HepG2 (cell line): ENCODE data around the gene PLCG2. TPM values are rescaled to one million over a fixed set of nuclear protein-coding genes. Genes with fewer than 3 reads are reported as not detected.

Experiments
- ATAC-seq: fragments of 200-7000 bp; cut with Tn5 transposase; 3 replicates; pipeline ENCODE4 v1.9.1; 2020; ENCODE audit warnings: mild to moderate bottlenecking, moderate library complexity
- BruUV-seq: library from RNA; stranded (reverse); fragments of 400-500 nt; replicated peaks from 2 replicates; lab custom pipeline; 2021; lab: Mats Ljungman, UMichigan
- CTCF ChIA-PET: fragments of 300-600 bp; formaldehyde crosslinking; extraction: SDS; loops from one replicate; lab custom pipeline; 2021; ENCODE audit warnings: low total read pairs, inconsistent platforms, low intra/inter-chr PET ratio; lab: Yijun Ruan, JAX
- POLR2A ChIA-PET: fragments of 350-600 bp; sonication (Branson Sonifier 250); formaldehyde crosslinking; loops from one replicate; lab custom pipeline; 2020; ENCODE audit warnings: antibody characterized with exemption, inconsistent platforms; lab: Yijun Ruan, JAX
- DNase-seq: peaks from one replicate; pipeline ENCODE4 v3.0.0-alpha.2; 2015; ENCODE audit warnings: low spot score
- FAIRE-seq: peaks from 3 replicates; lab custom pipeline; 2011; peaks lifted over from hg19 to GRCh38; lab: Jason Lieb, UNC
- H2AFZ ChIP-seq: one replicate; pipeline ENCODE4 v1.6.1; 2011; ENCODE audit warnings: low read length, inconsistent platforms
- H3K27ac ChIP-seq: fragments of 300-600 bp; 3 replicates; pipeline ENCODE4 v1.8.0; 2011; ENCODE audit warnings: mixed run types, mild to moderate bottlenecking, mixed read lengths, low read length, inconsistent platforms; ENCODE audit not compliant: insufficient read depth; ENCODE audit errors: extremely low read length
- H3K27me3 ChIP-seq, 2 experiments: fragments of 200-600 bp in 1 of 2; 2 replicates in 1 of 2; 3 replicates in 1 of 2; pipeline versions ENCODE4 v1.6.0 to v1.8.0; 2011; ENCODE audit warnings: low read length in 2 of 2, mild to moderate bottlenecking in 2 of 2, moderate library complexity in 2 of 2, inconsistent platforms in 1 of 2; ENCODE audit not compliant: insufficient read depth in 2 of 2, control insufficient read depth in 1 of 2
- H3K36me3 ChIP-seq, 2 experiments: fragments of 200-600 bp in 1 of 2; replicated peaks in 1 of 2; 2 replicates in 1 of 2; 3 replicates in 1 of 2; pipeline versions ENCODE4 v1.5.1 to v1.8.0; 2011; ENCODE audit warnings: low read length in 2 of 2, inconsistent platforms in 1 of 2; ENCODE audit not compliant: insufficient read depth in 2 of 2, control insufficient read depth in 1 of 2
- H3K4me1 ChIP-seq: 2 replicates; pipeline ENCODE4 v1.5.1; 2012; ENCODE audit warnings: low read length, inconsistent platforms; ENCODE audit not compliant: insufficient read depth
- H3K4me2 ChIP-seq: 2 replicates; pipeline ENCODE4 v1.6.0; 2011; ENCODE audit warnings: low read depth, low read length, inconsistent platforms
- H3K4me3 ChIP-seq, 3 experiments: fragments of 200-600 bp in 1 of 3; sonication (generic), shearing (Covaris generic) in 1 of 3; replicated peaks in 1 of 3; 2 replicates each; pipeline ENCODE4 v1.5.1; 2011 to 2016; ENCODE audit warnings: low read length in 3 of 3, inconsistent platforms in 2 of 3, low read depth in 2 of 3, mild to moderate bottlenecking in 2 of 3, control low read depth in 1 of 3, mixed read lengths in 1 of 3; ENCODE audit not compliant: insufficient read depth in 1 of 3
- H3K79me2 ChIP-seq: one replicate; pipeline ENCODE4 v1.6.1; 2011; ENCODE audit warnings: low read length, inconsistent platforms; ENCODE audit not compliant: insufficient read depth
- H3K9ac ChIP-seq: 2 replicates; pipeline ENCODE4 v1.6.0; 2011; ENCODE audit warnings: mild to moderate bottlenecking, low read depth, low read length, inconsistent platforms; ENCODE audit not compliant: insufficient read depth
- H3K9me3 ChIP-seq: 2 replicates; pipeline ENCODE4 v1.5.1; 2012; ENCODE audit warnings: mild to moderate bottlenecking, low read length
- H4K20me1 ChIP-seq: 2 replicates; pipeline ENCODE4 v1.6.0; 2011; ENCODE audit warnings: inconsistent platforms, mild to moderate bottlenecking, low read length, moderate library complexity; ENCODE audit not compliant: insufficient read depth
- ELF3 ChIP-seq: IDR thresholded peaks from 2 replicates; pipeline ENCODE4 v1.6.1; 2016; ENCODE audit warnings: missing genetic modification reagents, missing compliant biosample characterization
- FOXA1 ChIP-seq, 2 experiments: fragments of 450-650 bp in 1 of 2; sonication (generic) in 1 of 2; formaldehyde crosslinking in 1 of 2; IDR thresholded peaks; 2 replicates each; pipeline versions ENCODE4 v1.4.0 to v1.6.1; 2016 to 2020; ENCODE audit warnings: missing genetic modification reagents in 1 of 2
- FOXA3 ChIP-seq: IDR thresholded peaks from 2 replicates; pipeline ENCODE4 v1.6.1; 2016; ENCODE audit warnings: missing genetic modification reagents, missing compliant biosample characterization
- HNF4A ChIP-seq: sonication (generic); formaldehyde crosslinking; IDR thresholded peaks from 2 replicates; pipeline ENCODE4 v1.4.0; 2020; ENCODE audit warnings: missing genetic modification reagents
- JUN ChIP-seq: sonication (generic); formaldehyde crosslinking; IDR thresholded peaks from 2 replicates; pipeline ENCODE4 v1.4.0; 2020; ENCODE audit warnings: mild to moderate bottlenecking, missing genetic modification reagents
- KLF15 ChIP-seq: sonication (generic); formaldehyde crosslinking; IDR thresholded peaks from 2 replicates; pipeline ENCODE4 v1.8.1; 2023; ENCODE audit warnings: borderline replicate concordance, mild to moderate bottlenecking, inconsistent platforms, missing genetic modification reagents, mixed read lengths
- MTA1 ChIP-seq: sonication (generic); formaldehyde crosslinking; IDR thresholded peaks from 2 replicates; pipeline ENCODE4 v1.4.0; 2020; ENCODE audit warnings: missing genetic modification reagents, mild to moderate bottlenecking, borderline replicate concordance
- NFKBIZ ChIP-seq: IDR thresholded peaks from 2 replicates; pipeline ENCODE4 v1.6.1; 2018; ENCODE audit warnings: missing genetic modification reagents, missing compliant biosample characterization
- SALL1 ChIP-seq: sonication (generic); formaldehyde crosslinking; IDR thresholded peaks from 2 replicates; pipeline ENCODE4 v1.8.0; 2022; ENCODE audit warnings: mild to moderate bottlenecking, missing genetic modification reagents
- SRF ChIP-seq: IDR thresholded peaks from 2 replicates; pipeline ENCODE4 v1.6.1; 2011; ENCODE audit warnings: mild to moderate bottlenecking, low read depth, low read length, moderate library complexity
- TCF7 ChIP-seq: sonication (generic); IDR thresholded peaks from 2 replicates; pipeline ENCODE4 v1.6.1; 2016; ENCODE audit warnings: antibody characterized with exemption, low read depth
- ZNF121 ChIP-seq: sonication (generic); formaldehyde crosslinking; IDR thresholded peaks from 2 replicates; pipeline ENCODE4 v1.5.0; 2020; ENCODE audit warnings: mild to moderate bottlenecking, missing genetic modification reagents
- ZNF552 ChIP-seq: sonication (generic); formaldehyde crosslinking; IDR thresholded peaks from 2 replicates; pipeline ENCODE4 v1.9.0; 2022; ENCODE audit warnings: missing genetic modification reagents, mild to moderate bottlenecking, borderline replicate concordance
- ZNF569 ChIP-seq: sonication (generic); formaldehyde crosslinking; IDR thresholded peaks from 2 replicates; pipeline ENCODE4 v1.5.0; 2020; ENCODE audit warnings: mild to moderate bottlenecking, missing genetic modification reagents, moderate library complexity, borderline replicate concordance
- ZNF883 ChIP-seq: sonication (generic); formaldehyde crosslinking; IDR thresholded peaks from 2 replicates; pipeline ENCODE4 v1.5.1; 2020; ENCODE audit warnings: mild to moderate bottlenecking, missing genetic modification reagents; ENCODE audit errors: not compliant biosample characterization
- WGBS: methylation state at CpG from one replicate; pipeline ENCODE4 v1.1.6; 2017; ENCODE audit warnings: low lambda C conversion rate; 5-methylcytosine and 5-hydroxymethylcytosine counted together
- in situ Hi-C: cut with HindIII; loops from 2 replicates; pipeline ENCODE4 v1.10.0; 2017; ENCODE audit warnings: low pct_unique_long_range_greater_than_20kb; ENCODE audit not compliant: extremely low pct_ligation_motif_present
- intact Hi-C: fragments of 100-400 bp; cut with micrococcal nuclease; formaldehyde crosslinking; loops from one replicate; pipeline ENCODE4 v1.10.0; 2022; ENCODE audit not compliant: unreplicated experiment
- polyA plus RNA-seq, 8 experiments: library from polyadenylated mRNA; depleted of rRNA in 3 of 8; stranded (reverse) in 7 of 8; unstranded in 1 of 8; fragments of >200 nt; fragmentation: Illumina TruSeq in 4 of 8; extraction: Trizol in 4 of 8; gene quantifications; 2 replicates each; pipeline versions ENCODE4 v1.2.1 to v1.2.3, GENCODE V29; 2011 to 2016; ENCODE audit warnings: low read depth in 4 of 8, missing spikeins in 1 of 8, mixed read lengths in 1 of 8; ENCODE audit not compliant: insufficient read depth in 1 of 8
- total RNA-seq, 5 experiments: library from RNA; depleted of rRNA; stranded (reverse); fragments of >200 nt; fragmentation: Illumina TruSeq; extraction: Trizol; gene quantifications; 2 replicates each; pipeline ENCODE4 v1.2.3, GENCODE V29; 2016; ENCODE audit warnings: low read depth in 1 of 5
- TF ChIP-seq, protein P1 (sequence below): sonication (generic); formaldehyde crosslinking; IDR thresholded peaks from 2 replicates; pipeline ENCODE4 v1.4.0; 2020; ENCODE audit warnings: mild to moderate bottlenecking, missing genetic modification reagents
- TF ChIP-seq, protein P2 (sequence below): IDR thresholded peaks from 2 replicates; pipeline ENCODE4 v1.6.1; 2012; ENCODE audit warnings: low read depth, low read length, improper control_type of control experiment
- TF ChIP-seq, protein P3 (sequence below): sonication (generic); formaldehyde crosslinking; IDR thresholded peaks from 2 replicates; pipeline ENCODE4 v1.5.1; 2020; ENCODE audit warnings: mild to moderate bottlenecking, moderate library complexity, missing genetic modification reagents
- TF ChIP-seq, protein P4 (sequence below): sonication (generic); formaldehyde crosslinking; IDR thresholded peaks from 2 replicates; pipeline ENCODE4 v1.8.0; 2022; ENCODE audit warnings: mild to moderate bottlenecking, missing genetic modification reagents, borderline replicate concordance

Gene PLCG2
- total and polyA plus RNA-seq, 2 of the 13 experiments (the other 11 are each of a cell fraction or from before 2014, with no cell fraction given), result 0.13 to 0.18 TPM

DNA sequence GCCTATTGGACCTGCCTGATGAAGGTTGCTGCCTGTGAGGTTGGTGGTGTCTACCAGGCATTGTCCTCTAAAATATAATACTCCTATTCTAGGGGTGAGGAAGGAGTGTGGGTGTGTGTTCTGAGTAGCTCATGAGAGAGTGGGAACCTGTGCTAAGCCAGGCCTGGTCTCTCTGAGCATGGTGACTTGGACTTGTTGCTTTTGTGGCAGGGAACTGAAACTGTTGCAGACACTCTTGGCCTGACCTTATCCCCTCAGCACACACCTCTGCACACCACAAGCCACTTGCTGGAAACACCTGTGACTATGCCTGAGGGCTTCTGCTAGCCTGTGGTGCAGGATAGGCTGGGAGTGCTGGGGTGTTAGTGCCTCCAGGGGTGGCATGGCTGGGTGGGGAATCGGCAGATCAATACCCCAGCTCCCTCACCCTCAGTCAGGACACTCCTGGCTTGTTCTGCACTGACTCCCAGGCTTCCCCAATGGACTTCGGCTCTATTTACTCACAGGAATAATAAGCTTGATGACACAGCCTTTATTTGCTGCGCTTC is 29.9 kb downstream of the PLCG2 start:
- in situ Hi-C loops, result no loop called here
- intact Hi-C loops, result no loop called here
- no peak for FAIRE-seq
- WGBS, result 0% methylated on average over 3 of the region's 3 CpGs
- Histone ChIP-seq H3K9ac (no peak overlapping the region), H2AFZ (no peak overlapping the region), H3K27ac (no peak overlapping the region), H3K4me1 (peaks cover 11% of the 10 kb centered on the region), H3K36me3 (no peaks in the 10 kb centered on the region), H3K27me3 (peaks cover 0 to 26% of the 10 kb centered on the region in 2 experiments; a peak in 4 of 5 replicates), H3K4me2 (no peak overlapping the region), H3K79me2 (no peaks in the 10 kb centered on the region), H4K20me1 (no peaks in the 10 kb centered on the region), H3K9me3 (no peaks in the 10 kb centered on the region), H3K4me3 (no peak overlapping the region)
- CTCF ChIA-PET, result no interaction called here
- POLR2A ChIA-PET, result no interaction called here
- peak; percentile 44 for DNase-seq
- BruUV-seq, result no TSS peak
- ATAC-seq, result peak; percentile 89
- TF ChIP-seq, protein P1, sequence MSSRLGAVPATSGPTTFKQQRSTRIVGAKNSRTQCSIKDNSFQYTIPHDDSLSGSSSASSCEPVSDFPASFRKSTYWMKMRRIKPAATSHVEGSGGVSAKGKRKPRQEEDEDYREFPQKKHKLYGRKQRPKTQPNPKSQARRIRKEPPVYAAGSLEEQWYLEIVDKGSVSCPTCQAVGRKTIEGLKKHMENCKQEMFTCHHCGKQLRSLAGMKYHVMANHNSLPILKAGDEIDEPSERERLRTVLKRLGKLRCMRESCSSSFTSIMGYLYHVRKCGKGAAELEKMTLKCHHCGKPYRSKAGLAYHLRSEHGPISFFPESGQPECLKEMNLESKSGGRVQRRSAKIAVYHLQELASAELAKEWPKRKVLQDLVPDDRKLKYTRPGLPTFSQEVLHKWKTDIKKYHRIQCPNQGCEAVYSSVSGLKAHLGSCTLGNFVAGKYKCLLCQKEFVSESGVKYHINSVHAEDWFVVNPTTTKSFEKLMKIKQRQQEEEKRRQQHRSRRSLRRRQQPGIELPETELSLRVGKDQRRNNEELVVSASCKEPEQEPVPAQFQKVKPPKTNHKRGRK (CRISPR knock-in tag), result no peak
- TF ChIP-seq, protein P2, sequence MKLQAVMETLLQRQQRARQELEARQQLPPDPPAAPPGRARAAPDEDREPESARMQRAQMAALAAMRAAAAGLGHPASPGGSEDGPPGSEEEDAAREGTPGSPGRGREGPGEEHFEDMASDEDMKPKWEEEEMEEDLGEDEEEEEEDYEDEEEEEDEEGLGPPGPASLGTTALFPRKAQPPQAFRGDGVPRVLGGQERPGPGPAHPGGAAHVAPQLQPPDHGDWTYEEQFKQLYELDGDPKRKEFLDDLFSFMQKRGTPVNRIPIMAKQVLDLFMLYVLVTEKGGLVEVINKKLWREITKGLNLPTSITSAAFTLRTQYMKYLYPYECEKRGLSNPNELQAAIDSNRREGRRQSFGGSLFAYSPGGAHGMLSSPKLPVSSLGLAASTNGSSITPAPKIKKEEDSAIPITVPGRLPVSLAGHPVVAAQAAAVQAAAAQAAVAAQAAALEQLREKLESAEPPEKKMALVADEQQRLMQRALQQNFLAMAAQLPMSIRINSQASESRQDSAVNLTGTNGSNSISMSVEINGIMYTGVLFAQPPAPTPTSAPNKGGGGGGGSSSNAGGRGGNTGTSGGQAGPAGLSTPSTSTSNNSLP, result 0 out of 2 replicates have a peak, but pooled peaks have one; percentile 46
- no peak for TF ChIP-seq ZNF121 (CRISPR knock-in tag)
- no peak for TF ChIP-seq ZNF569
- TF ChIP-seq SALL1 (CRISPR knock-in tag), result 0 out of 2 replicates have a peak, but pooled peaks have one; percentile 14
- no peak for TF ChIP-seq JUN (CRISPR knock-in tag)
- no peak for TF ChIP-seq TCF7
- TF ChIP-seq ZNF552 (CRISPR knock-in tag), result no peak
- TF ChIP-seq, protein P3, sequence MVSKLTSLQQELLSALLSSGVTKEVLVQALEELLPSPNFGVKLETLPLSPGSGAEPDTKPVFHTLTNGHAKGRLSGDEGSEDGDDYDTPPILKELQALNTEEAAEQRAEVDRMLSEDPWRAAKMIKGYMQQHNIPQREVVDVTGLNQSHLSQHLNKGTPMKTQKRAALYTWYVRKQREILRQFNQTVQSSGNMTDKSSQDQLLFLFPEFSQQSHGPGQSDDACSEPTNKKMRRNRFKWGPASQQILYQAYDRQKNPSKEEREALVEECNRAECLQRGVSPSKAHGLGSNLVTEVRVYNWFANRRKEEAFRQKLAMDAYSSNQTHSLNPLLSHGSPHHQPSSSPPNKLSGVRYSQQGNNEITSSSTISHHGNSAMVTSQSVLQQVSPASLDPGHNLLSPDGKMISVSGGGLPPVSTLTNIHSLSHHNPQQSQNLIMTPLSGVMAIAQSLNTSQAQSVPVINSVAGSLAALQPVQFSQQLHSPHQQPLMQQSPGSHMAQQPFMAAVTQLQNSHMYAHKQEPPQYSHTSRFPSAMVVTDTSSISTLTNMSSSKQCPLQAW (CRISPR knock-in tag), result peak; percentile 24; the same call in 1 of the 2 replicates
- peak; percentile 33; the same call in 1 of the 2 replicates for TF ChIP-seq FOXA3
- no peak for TF ChIP-seq FOXA1 (IDR thresholded peaks at IDR 0.05)
- peak; percentile 61 for TF ChIP-seq FOXA1 (CRISPR knock-in tag; IDR thresholded peaks at IDR 0.05)
- peak; percentile 22; the same call in 1 of the 2 replicates for TF ChIP-seq ELF3 (CRISPR knock-in tag)
- peak; percentile 66 for TF ChIP-seq HNF4A
- TF ChIP-seq KLF15 (CRISPR knock-in tag), result no peak
- TF ChIP-seq NFKBIZ (CRISPR knock-in tag), result no peak
- TF ChIP-seq MTA1, result no peak
- no peak for TF ChIP-seq ZNF883 (CRISPR knock-in tag)
- TF ChIP-seq, protein P4, sequence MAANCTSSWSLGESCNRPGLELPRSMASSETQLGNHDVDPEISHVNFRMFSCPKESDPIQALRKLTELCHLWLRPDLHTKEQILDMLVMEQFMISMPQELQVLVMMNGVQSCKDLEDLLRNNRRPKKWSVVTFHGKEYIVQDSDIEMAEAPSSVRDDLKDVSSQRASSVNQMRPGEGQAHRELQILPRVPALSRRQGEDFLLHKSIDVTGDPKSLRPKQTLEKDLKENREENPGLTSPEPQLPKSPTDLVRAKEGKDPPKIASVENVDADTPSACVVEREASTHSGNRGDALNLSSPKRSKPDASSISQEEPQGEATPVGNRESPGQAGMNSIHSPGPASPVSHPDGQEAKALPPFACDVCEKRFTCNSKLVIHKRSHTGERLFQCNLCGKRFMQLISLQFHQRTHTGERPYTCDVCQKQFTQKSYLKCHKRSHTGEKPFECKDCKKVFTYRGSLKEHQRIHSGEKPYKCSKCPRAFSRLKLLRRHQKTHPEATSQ (CRISPR knock-in tag), result no peak
- TF ChIP-seq SRF, result no peak
